ENCODE measurements around the gene SEZ6. TPM values are rescaled to one million over a fixed set of nuclear protein-coding genes. Genes with fewer than 3 reads are reported as not detected.

The SEZ6 gene
- polyA plus RNA-seq, 3 donors: 0.17 to 0.33 (median 0.18) TPM

DNA sequence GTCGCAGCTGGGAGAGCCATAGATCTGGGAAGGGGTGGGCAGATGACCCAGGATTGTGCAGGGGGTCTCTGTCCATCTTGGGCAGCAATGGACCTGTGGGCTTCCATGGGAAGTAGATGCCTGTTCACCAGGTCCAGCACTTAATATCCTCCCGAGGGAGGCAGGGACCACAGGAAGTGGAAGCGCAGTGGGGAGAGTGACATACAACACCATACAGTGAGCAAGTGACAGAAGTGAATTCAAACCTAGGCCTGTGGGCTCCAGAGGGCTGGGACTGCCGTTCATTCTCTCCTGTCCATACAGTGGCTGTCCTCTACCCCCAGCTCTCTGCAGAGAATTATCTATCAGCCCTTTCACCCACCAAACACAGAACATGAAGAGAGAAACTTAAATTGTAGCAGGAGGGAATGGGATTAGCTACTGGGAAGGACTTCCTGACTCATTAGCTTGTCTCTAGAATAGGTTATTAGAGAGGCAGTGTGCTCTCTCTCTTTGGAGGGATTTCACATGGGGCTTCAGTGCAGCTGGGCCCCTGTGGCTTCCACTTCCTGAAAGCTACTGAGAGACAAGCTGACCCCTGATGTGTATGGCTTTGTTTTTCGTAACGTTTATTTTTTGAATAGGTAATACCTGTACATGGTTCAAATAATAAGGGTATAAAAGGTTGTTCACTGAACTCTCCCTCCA is 13.1 kb upstream of the SEZ6 start:
- intact Hi-C loops (cut with micrococcal nuclease): no loop called here
- Histone ChIP-seq H3K9me3 (replicated peaks in 1 of 2; ENCODE audit: control insufficient read depth in 1 of 2, insufficient read depth in 1 of 2, low read length in 2 of 2) (no peaks in the 10 kb centered on the region), H3K4me3 (replicated peaks in 1 of 3; ENCODE audit: low read depth in 2 of 3, low read length in 3 of 3) (no peak overlapping the region), H3K4me2 (replicated peaks; ENCODE audit: extremely low read depth, low read length, poor library complexity, severe bottlenecking) (no peak overlapping the region), H3K9ac (ENCODE audit: insufficient read depth, low read length, poor library complexity, severe bottlenecking) (no peak overlapping the region), H3K27ac (ENCODE audit: low read depth in 1 of 2, low read length in 2 of 2) (no peak overlapping the region), H3K27me3 (ENCODE audit: control insufficient read depth in 2 of 2, insufficient read depth in 2 of 2, low read length in 2 of 2) (peaks cover 20 to 57% of the 10 kb centered on the region in 2 donors), H2AFZ (ENCODE audit: insufficient read depth, low read depth, low read length, poor library complexity, severe bottlenecking) (no peak overlapping the region), H3K4me1 (ENCODE audit: control insufficient read depth in 1 of 2, insufficient read depth in 2 of 2, low read length in 2 of 2) (peaks cover 4 to 9% of the 10 kb centered on the region in 2 donors), H3K79me2 (ENCODE audit: insufficient read depth, low read length) (no peaks in the 10 kb centered on the region), H3K36me3 (replicated peaks in 1 of 2; ENCODE audit: control insufficient read depth in 1 of 2, insufficient read depth in 2 of 2, low read length in 2 of 2) (no peaks in the 10 kb centered on the region), H4K20me1 (ENCODE audit: insufficient read depth, low read length) (no peaks in the 10 kb centered on the region)
- 52% methylated on average over 3 of the region's 6 CpGs for WGBS (ENCODE audit: insufficient coverage)
- no peak for TF ChIP-seq CTCF (IDR thresholded peaks at IDR 0.05)
- DNase-seq: no peak
- Mint-ChIP-seq H3K36me3 (no peaks in the 10 kb centered on the region), H3K4me3 (peak overlapping the region in 1 of 2 donors; percentile 44), H3K27ac (peak overlapping the region in 1 of 7 donors; percentile 8), H3K9me3 (peaks cover 0 to 2% (median 0%) of the 10 kb centered on the region in 7 donors), H3K27me3 (ENCODE audit: low read depth in 3 of 3) (peaks cover 40 to 78% (median 46%) of the 10 kb centered on the region in 3 donors), H3K4me1 (peaks cover 11% of the 10 kb centered on the region)

DNA sequence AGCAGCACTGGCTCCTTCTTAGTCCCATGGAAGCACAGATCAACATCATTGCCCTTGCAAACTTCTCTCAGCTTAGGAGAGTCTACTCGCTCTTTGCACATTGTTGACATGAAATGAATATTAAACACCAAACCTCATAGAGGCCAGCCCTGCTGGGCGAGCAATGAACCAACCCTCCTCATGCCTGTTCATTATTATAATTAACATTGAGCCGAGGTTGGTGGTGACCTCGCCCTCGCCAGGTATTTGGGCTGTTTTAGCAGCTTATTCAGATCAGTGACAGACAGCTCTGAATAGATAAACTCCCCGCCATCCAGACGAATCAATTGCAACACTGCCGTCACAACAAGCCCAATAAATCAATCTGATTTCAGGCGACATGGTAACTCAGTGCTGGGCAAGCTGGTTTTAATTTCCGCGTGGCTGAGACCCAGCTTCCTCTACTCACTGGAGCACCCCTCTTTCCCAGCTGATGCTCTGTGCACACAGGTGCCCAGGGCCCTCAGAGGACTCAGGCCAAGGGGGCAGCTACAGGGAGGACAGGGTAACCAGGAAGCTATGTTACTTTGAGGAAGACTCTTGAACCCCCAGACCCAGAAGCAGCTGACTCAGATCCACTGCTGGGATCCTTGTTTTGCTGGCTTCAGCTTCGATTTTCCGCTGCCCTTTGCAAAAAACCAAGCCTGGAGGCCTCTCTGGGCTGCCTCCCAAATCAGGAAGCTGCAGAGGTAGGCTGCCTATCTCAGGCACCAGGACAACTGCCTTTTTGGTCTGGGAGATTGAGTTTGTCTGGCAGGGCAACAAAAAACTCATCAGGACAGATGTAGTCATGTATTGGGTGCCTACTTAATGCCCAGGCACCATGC is 10.7 kb upstream of the SEZ6 start:
- no peak for DNase-seq
- H3K27me3 Mint-ChIP-seq (ENCODE audit: low read depth in 3 of 3): peaks cover 38 to 73% (median 42%) of the 10 kb centered on the region in 3 donors
- peaks cover 0 to 2% (median 0%) of the 10 kb centered on the region in 7 donors for H3K9me3 Mint-ChIP-seq

More for the DNA sequence above, 10.7 kb upstream of the SEZ6 start:
- Histone ChIP-seq H3K9ac (ENCODE audit: insufficient read depth, low read length, poor library complexity, severe bottlenecking) (no peak overlapping the region), H3K27me3 (ENCODE audit: control insufficient read depth in 2 of 2, insufficient read depth in 2 of 2, low read length in 2 of 2) (peaks cover 20 to 45% of the 10 kb centered on the region in 2 donors), H3K36me3 (replicated peaks in 1 of 2; ENCODE audit: control insufficient read depth in 1 of 2, insufficient read depth in 2 of 2, low read length in 2 of 2) (no peaks in the 10 kb centered on the region), H3K27ac (ENCODE audit: low read depth in 1 of 2, low read length in 2 of 2) (no peak overlapping the region), H3K4me2 (replicated peaks; ENCODE audit: extremely low read depth, low read length, poor library complexity, severe bottlenecking) (no peak overlapping the region), H3K9me3 (replicated peaks in 1 of 2; ENCODE audit: control insufficient read depth in 1 of 2, insufficient read depth in 1 of 2, low read length in 2 of 2) (no peaks in the 10 kb centered on the region), H3K4me1 (ENCODE audit: control insufficient read depth in 1 of 2, insufficient read depth in 2 of 2, low read length in 2 of 2) (peaks cover 4 to 9% of the 10 kb centered on the region in 2 donors), H3K4me3 (replicated peaks in 1 of 3; ENCODE audit: low read depth in 2 of 3, low read length in 3 of 3) (no peak overlapping the region), H3K79me2 (ENCODE audit: insufficient read depth, low read length) (no peaks in the 10 kb centered on the region), H2AFZ (ENCODE audit: insufficient read depth, low read depth, low read length, poor library complexity, severe bottlenecking) (no peak overlapping the region), H4K20me1 (ENCODE audit: insufficient read depth, low read length) (no peaks in the 10 kb centered on the region)
- WGBS (ENCODE audit: insufficient coverage): 68% methylated on average over 11 of the region's 13 CpGs
- no peaks in the 10 kb centered on the region for H3K36me3 Mint-ChIP-seq
- intact Hi-C loops (cut with micrococcal nuclease): no loop called here
- H3K4me3 Mint-ChIP-seq: peak overlapping the region in 1 of 2 donors; percentile 14
- no peak for TF ChIP-seq CTCF (IDR thresholded peaks at IDR 0.05)
- peaks cover 12% of the 10 kb centered on the region for H3K4me1 Mint-ChIP-seq
- H3K27ac Mint-ChIP-seq: no peak overlapping the region

All from CD14-positive monocyte (primary cell).